Stimulated activated CD4-positive, alpha-beta T cell treated with anti-CD3 and anti-CD28 coated beads, Interleukin-15, amount 100 ng/mL, for 1 hour (primary cell): ENCODE results near the gene CD28.
"Not testable (repeated sequence)": the region's sequence is repeated elsewhere in the genome, so short reads cannot be mapped to it uniquely, and the experiment has no call there.

Source experiments
- DNase-seq, 2 donors: peaks; one replicate each; pipeline ENCODE4 v3.0.0-alpha.2; 2020; ENCODE audit warnings: low read depth in 1 of 2, low spot score in 1 of 2

CD28 gene

DNA sequence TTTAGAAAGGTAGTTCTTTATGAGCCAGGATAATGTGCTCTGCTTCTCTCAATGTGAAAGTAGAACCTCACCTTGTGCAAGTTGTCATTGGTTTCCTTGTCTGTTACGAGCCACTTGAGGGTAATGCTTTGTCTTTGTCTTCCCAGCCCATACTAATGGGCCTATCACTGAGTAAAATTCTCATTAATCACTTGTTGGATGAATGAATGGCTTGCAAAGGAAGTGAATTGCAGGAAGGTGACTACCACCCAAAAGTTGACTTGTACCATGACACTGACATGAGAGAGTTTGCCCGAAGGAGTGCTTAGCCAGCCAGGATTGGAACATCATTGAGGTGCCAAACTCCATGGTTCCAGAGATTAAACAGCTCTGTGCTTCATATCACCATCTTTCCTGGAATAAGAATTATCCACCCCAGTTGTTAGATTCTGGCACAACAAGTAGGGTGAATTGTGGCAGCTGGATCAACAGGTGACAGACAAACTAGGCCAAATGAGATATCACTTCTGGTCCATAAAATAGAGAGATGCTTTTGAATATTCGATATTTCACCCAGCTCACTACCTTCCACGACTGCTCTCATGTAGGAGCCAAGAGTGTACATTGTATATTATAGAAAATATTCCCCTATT, 20.5 kb upstream of the CD28 start:
- DNase-seq: no peak

DNA sequence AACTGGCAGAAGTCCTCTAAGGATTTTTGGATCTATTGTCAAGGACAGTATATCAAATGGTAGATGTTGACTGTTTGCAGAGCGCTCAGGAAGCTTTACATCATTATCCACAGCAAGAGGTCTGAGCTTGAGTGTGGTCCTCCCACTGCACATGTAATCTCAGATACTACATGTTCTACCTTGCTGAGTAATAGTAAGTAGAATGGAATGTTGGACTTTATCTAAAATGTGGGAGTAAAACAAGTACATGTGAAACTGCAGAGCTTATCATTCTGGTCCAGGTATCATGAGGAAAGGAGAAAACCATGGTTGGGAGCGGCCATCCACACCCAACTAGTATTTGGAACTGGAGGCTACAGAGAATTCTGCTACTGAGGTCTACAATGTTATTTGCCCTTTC, 19.3 kb upstream of the CD28 start:
- no peak for DNase-seq

DNA sequence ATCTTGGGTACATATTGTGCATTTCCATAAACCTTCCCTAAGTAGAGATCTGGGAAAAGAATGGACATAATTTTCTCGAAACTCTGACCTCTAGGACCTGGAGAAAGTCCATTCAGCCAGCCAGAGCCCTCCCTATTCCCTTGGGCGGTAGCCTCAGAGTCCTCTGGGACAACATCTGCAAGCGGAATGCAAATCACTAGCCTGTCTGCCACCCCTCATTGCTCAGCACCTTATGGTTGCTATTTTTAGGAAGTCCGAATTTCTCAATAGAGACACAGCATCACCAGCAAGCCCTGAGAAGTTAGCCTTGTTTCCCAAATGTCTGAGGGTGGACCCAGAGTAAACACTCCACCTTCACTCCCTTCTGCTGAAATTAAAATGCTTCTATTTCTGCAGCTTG, 17.6 kb upstream of the CD28 start:
- DNase-seq: no peak

DNA sequence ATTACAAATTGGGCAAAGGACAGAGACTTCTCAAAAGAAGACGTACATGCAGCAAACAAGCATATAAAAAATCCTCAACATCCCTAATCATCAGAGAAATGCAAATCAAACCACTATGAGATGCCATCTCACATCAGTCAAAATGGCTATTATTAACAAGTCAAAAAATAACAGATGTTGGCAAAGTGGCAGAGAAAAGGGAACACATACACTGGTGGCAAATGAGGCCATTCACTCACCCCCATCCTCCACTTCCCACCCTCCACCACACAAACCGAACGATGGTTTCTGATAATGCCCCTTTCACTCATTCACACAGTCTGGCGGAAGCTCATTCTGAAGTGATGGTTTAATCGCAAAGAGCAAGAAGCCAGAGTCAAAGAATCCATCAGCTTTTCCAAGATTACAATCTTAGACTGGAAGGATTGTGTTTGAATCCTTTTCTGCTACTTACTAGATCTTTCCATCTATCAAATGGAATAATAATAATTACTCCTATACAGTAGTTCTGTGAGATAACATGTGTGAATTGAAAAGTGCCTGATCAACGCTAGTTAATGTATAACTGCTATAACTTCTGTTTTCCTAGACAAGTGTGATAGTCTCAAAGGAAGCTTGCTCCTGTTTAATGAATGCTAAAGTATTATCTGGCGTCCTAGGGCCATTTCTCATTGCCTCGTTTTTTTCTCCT, 16.9 kb upstream of the CD28 start:
- no peak for DNase-seq

DNA sequence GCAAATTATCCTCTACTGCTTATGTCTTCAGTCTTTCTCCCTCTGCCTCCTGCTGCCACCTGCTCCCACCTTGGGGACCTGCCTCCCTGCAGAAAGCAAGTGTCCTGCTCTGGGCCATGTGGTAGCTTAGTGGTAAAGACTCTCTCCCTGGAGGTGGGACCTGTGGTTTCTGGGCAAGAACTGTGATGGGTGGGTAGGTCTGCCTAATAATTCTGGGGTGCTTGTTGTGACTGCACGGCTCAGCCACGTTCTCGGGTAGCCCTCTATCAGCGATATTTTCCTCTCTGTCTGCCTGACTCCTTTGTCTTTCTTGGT, 16.4 kb upstream of the CD28 start:
- DNase-seq: no peak

DNA sequence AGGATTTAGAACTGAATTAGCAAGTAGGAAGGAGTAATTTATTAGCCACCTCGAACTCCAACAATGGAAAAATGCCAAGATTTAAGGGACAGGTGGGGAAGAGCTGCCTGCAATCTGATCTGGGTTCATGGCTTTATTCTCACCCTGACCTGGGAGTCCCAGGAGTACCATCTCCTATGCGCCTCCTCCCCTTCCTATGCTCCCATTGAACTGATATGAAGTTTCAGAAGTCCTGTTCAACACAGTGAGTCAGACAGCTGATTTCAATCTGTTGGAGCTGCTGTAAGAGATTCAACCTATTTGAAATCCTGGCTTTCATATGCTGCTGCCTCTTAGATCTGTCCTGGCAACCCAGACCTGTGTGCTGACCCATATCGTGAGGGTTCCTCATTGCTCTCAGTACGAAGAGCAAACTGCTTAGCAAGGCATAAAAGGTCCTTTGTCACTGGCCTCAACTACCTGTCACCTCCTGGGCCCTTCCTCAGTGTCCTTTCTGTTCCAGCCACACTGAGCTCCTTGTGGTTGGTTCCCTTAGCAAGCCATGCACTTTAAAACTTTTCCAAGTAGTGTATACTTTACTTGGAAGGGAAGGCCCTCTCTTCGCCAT, 15.9 kb upstream of the CD28 start:
- DNase-seq: no peak

DNA sequence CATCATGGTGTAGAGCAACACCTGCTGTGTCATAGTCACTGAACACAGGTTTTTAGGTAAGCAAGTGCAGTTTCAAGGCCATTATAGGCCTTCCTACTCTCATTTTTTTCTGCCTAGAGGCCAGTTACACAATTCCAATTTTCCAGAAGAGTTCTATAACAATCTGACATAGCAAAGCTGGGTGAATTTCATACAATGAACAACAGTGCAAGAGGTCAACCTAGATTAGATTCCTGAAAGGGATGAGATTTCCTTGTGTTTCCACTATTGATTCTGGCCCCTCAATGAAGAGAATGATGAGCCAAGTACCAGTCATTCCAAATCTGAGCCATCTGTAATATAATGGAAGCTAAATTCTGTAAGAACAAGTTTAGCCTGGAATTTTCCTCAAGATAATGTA, 15.3 kb upstream of the CD28 start:
- DNase-seq: no peak

DNA sequence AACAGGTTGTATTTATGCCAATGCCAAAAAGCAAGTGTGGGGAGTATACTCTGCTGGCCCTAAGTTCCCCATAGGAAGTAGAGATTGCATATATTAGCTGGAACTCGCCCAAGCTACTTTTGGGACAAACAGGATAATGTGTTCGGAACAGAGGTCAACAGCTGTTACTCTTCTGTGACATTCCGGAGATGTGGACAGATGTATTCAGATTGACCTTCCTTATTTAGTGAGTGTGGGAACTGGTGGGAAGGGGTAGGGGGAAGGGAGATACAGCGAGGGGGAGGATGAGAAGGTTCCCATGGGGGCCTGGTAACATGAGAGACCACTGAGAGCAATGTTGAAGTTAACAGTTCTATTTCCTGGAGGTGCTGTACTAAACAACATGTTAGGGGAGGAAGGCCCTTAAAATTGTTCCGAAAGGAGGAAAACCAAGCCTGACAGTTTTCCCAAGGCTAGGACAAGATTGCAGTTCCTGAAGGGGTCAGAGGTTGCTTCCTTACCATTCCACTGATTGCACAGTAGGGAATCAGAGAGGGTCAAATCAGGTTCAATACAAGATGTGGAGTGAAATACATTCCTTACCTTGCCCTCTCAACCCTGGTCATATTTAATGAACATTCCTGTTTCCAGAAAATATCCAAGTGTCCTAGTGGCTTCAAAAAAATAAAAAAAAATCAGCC, 14.3 kb upstream of the CD28 start:
- DNase-seq: no peak

DNA sequence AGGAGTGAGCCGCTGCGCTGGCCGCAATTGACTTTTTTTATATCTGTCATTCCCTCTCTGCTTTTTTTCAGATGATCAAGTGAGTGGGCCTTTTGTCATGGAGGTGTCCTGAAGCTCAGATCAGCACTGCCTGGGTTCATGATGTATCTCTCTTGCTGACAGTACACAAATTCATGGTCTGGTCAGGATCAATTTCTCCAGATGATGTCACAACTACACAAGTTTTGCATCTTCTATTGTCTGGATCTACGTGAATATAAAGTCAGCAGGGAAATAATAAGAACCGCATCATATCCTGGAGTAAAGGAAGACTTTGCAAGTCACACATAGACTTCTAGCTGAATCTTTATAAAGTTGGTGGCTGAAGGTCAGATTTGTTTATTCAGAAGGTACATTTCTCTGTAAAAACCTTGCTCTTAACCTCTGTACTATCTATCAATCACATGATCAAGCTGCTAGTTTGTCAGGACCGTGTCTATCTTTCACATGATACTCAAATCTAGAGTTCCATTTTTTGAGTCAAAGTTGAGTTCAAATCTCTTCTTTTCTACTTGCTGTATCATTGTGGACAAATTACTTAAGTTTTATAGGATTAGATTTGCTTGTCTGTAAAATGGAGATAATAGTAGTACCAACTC, 13.1 kb upstream of the CD28 start:
- no peak for DNase-seq

DNA sequence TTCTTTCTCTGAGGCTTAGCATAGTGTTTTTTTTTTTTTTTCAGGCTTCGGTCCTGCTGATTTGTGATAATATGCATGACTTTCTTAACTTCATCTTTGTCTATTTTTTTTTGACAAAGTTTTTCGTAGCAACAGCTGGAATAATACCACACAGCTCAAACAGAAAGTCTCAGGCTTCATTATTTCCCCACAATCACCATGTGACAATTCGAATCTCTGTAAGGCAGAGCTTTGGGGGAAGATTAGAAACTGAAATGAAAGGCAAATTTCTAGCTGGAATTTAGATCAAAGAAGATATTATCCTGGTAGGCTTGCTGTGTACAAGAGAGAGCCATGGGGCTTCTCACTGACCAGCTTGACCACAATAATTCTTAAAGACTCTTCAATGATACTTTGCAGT, 12.2 kb upstream of the CD28 start:
- DNase-seq: no peak

DNA sequence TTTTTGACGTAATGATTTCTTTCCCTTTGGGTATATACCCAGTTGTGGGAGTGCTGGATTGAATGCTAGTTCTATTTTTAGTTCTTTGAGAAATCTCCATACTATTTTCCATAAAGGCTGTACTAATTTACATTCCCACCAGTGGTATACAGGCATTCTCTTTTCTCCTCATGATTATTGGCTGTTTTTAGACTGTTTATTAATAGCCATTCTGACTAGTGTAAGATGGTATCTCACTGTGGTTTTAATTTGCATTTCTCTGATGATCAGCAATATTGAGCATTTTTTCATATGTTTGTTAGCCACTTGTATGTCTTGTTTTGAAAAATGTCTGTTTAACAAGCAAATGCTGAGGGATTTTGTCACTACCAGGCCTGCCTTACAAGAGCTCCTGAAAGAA, 9.2 kb upstream of the CD28 start:
- no peak for DNase-seq

DNA sequence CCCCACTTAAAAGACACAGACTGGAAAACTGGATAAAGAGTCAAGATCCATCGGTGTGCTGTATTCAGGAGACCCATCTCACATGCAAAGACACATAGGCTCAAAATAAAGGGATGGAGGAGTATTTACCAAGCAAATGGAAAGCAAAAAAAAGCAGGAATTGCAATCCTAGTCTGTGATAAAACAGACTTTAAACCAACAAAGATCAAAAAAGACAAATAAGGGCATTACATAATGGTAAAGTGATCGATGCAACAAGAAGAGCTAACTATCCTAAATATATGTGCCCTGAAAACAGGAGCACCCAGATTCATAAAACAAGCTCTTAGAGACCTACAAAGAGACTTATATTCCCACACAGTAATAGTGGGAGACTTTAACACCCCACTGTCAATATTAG, 8.7 kb upstream of the CD28 start:
- not testable (repeated sequence) for DNase-seq

DNA sequence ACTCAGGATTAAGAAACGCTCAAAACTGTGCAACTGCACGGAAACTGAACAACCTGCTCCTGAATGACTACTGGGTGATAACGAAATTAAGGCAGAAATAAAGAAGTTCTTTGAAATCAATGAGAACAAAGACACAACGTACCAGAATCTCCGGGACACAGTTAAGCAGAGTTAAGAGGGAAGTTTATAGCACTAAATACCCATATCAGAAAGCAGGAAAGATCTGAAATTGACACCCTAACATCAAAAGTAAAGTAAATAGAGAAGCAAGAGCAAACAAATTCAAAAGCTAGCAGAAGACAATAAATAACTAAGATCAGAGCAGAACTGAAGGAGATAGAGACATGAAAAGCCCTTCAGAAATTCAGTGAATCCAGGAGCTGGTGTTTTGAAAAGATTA, 8.0 kb upstream of the CD28 start:
- not testable (repeated sequence) for DNase-seq

DNA sequence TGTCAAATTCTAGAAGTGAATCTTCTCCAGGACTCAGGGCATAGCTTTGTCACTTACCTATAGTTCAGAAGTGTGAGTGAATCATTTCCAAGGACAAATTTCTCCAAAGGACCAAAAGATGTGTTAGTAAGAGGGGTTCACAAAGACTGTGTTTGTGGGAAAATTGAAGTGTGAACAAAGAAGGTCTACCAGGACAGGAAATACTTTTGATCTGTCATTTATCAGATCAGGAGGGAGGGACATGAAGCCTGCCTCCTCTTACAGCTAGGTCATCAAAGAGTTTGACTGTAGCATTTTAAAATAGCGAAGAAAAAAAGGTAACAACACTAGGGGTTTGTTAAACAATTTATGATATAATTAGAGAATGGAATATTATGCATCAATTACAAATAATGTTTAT, 2.0 kb upstream of the CD28 start:
- DNase-seq: no peak

DNA sequence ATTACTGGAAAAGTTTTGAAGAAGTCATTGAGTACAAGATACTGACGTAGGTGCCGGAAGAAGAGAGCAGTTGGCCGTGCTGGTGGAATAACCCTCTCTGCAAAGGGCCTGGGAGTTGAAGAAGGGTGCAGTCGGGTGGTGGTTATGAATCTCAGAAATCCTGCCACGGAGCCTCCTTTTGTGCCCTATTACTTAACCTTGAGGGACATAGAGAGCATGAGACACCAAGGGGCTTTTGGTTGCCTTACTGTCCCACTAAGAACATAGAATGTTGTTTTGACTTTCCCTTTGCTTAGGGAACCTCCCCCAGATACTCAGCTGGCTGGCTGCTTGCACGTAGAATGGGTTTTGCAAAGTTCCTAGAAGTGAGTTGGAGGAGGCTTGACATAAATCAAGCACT, 1.3 kb upstream of the CD28 start:
- no peak for DNase-seq

DNA sequence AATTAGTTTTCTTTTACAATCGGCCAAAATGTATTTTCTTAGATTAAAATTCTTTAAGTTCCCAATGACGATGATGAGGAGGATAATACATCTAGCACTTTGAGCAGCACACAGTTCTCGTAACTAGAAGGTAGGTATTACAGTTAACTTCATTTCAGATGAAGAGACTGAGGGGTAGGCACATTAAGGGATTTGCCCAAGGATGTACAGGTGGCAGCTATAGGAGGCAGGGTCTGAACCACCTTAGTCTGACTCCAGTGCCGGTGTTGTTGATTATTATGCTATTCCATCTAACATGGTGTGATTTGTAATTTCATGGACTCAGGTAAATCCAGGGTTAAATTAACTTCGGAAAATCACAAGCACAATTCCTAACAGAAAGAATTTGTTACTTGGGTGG, 1.1 kb downstream of the CD28 start:
- DNase-seq: no peak

DNA sequence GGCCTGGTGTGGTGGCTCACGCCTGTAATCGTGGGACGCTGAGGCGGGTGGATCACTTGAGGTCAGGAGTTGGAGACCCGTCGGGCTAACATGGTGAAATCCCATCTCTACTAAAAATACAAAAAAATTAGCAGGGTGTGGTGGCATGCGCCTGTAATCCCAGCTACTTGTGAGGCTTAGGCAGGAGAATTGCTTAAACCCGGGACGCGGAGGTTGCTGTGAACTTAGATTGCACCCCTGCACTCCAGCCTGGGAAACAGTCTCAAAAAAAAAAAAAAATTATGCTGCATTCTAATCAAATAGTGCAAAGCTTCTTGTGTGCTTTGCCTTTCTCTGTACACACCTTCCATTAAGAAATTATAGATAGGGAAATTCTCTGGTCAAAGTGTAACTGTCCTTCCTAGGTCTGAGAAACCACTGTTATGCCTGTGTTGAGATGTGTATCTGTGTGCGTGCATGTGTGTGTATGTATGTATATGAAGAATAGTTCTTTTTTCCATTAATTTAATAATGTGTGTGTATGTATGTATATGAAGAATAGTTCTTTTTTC, 2.5 kb downstream of the CD28 start:
- no peak for DNase-seq

DNA sequence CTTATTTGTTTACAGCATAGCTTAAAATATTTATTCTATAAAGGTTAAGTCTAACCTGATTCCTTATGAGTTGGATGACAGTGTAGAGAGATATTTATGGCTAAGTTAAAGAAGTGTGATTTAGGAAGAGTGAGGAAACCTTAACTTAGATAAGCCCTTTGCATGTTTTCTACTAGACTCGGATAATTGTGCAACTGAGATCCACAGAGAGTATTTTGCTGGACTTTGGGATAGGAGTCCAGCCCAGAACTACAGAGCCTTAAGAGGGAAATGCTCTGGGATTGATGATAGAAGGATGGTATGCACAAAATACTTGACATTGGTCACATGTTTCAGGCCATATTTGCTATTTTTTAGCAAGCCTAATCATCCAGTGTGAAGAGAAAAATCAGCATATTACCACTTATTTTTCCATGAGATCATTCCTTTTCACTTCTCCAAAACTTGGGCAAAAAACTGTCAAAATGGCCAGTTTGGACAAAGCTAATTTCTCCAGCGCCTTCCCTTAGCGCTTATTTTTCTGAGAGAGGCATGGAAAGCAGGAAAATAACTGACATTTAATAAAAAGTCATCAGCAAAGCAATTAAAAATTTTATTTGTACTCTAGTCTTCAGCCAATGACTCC, 3.1 kb downstream of the CD28 start:
- DNase-seq: no peak

DNA sequence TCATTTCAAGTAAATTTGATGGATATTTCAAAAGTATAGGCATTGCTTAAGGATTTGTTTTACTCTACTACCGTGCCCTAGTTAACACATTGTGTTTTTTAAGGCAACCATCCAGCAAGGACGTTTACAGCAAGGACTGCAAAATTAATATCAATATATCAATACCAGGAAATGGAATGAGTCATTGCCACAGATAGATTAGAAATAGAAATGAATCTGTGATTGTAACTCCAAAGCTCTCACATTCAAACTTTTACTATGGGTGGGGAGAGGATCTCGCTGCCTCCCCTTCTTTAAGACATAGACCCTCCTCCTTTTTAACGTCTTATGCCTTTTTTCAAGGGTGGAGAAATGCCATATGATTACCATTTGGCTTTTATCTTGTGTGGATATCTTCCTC, 3.8 kb downstream of the CD28 start:
- no peak for DNase-seq

DNA sequence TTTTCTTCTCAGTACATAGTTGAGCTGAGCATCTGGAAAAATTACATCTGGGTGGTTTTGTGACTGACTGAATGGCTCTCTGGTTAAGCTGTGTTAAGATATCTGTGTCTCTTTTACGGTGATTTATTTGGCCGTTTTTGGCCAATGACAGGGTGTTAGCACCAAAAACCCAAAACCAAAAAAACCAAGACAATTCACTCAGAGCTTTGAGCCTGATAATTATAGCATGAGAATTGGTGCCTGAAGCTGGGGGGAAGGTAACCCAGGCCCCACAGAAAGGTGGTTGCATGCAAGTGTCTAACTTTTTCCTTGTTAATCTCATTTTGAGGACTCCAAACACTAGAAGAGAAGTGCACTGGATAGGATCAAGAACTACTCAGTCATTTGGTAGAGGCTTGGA, 4.5 kb downstream of the CD28 start:
- DNase-seq: no peak

DNA sequence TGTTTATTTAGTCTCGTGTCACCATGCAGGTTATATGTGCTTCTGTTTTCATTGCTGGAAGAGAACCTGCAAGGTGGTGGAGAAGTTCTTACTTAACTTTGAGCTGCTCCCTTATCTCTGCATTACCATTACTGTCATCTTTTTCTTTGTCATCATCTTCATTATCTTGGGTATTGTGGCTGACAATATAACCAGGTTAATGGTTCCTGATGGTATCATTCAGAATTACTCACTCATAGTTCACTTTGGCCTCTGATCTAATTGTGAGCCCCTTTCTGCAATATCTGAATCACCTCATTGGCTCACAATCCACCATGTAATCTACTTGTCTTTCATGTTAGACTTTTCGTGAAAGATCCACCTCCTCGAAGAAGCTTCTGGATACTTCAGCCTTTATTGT, 5.0 kb downstream of the CD28 start:
- DNase-seq: no peak
